Endothelial cell of umbilical vein (primary cell): Measurements from ENCODE around the gene SEPTIN5. TPM values are rescaled to one million over a fixed set of nuclear protein-coding genes. Genes with fewer than 3 reads are reported as not detected.

Experiments
- BruUV-seq: library from RNA; stranded (reverse); fragments of 400-500 nt; replicated peaks from 2 replicates; lab custom pipeline; 2021; lab: Mats Ljungman, UMichigan
- CTCF ChIA-PET: fragments of 300-600, 350-600 bp; sonication (Branson Sonifier 250); formaldehyde crosslinking; loops from one replicate; lab custom pipeline; 2021; ENCODE audit warnings: antibody characterized with exemption, inconsistent platforms; lab: Charles Lee
- POLR2A ChIA-PET: fragments of 300-600, 350-600 bp; sonication (Branson Sonifier 250); formaldehyde crosslinking; loops from one replicate; lab custom pipeline; 2021; ENCODE audit warnings: antibody characterized with exemption, inconsistent platforms; lab: Charles Lee
- DNase-seq: peaks from one replicate; pipeline ENCODE4 v3.0.0-alpha.2; 2011; ENCODE audit warnings: low read depth, low spot score
- FAIRE-seq: peaks from 2 replicates; lab custom pipeline; 2011; peaks lifted over from hg19 to GRCh38; lab: Jason Lieb, UNC
- H2AFZ ChIP-seq: 2 replicates; pipeline ENCODE4 v1.6.0; 2012; ENCODE audit warnings: low read depth, low read length, control low read depth, inconsistent platforms
- H3K27ac ChIP-seq: 2 replicates; pipeline ENCODE4 v1.5.1; 2011; ENCODE audit warnings: low read depth, mild to moderate bottlenecking, control low read depth, low read length, moderate library complexity; ENCODE audit not compliant: insufficient read depth
- H3K27me3 ChIP-seq, 2 experiments: 2 replicates each; pipeline versions ENCODE4 v1.6.0 to v1.6.1; 2011; ENCODE audit warnings: low read length in 2 of 2, mixed read lengths in 1 of 2; ENCODE audit not compliant: control insufficient read depth in 2 of 2, insufficient read depth in 2 of 2
- H3K36me3 ChIP-seq, 2 experiments: 2 replicates in 1 of 2; 3 replicates in 1 of 2; pipeline ENCODE4 v1.5.1; 2011; ENCODE audit warnings: low read length in 2 of 2, mild to moderate bottlenecking in 1 of 2, moderate library complexity in 1 of 2; ENCODE audit not compliant: control insufficient read depth in 2 of 2, insufficient read depth in 2 of 2; ENCODE audit errors: extremely low read depth in 1 of 2
- H3K4me1 ChIP-seq: 3 replicates; pipeline ENCODE4 v1.5.1; 2011; ENCODE audit warnings: mild to moderate bottlenecking, low read length; ENCODE audit not compliant: control insufficient read depth, insufficient read depth; ENCODE audit errors: extremely low read depth
- H3K4me2 ChIP-seq: 2 replicates; pipeline ENCODE4 v1.6.1; 2011; ENCODE audit warnings: low read length, control low read depth, mixed read lengths; ENCODE audit not compliant: insufficient read depth
- H3K4me3 ChIP-seq, 3 experiments: fragments of 200-600 bp in 1 of 3; sonication (generic), shearing (Covaris generic) in 1 of 3; replicated peaks in 1 of 3; 2 replicates each; pipeline ENCODE4 v1.5.1; 2011 to 2016; ENCODE audit warnings: control low read depth in 3 of 3, low read length in 3 of 3, mild to moderate bottlenecking in 2 of 3, inconsistent platforms in 1 of 3, low read depth in 1 of 3, moderate library complexity in 1 of 3; ENCODE audit not compliant: insufficient read depth in 1 of 3
- H3K79me2 ChIP-seq: 2 replicates; pipeline ENCODE4 v1.6.0; 2012; ENCODE audit warnings: low read length, inconsistent platforms; ENCODE audit not compliant: control insufficient read depth, insufficient read depth
- H3K9ac ChIP-seq: replicated peaks from 2 replicates; pipeline ENCODE3; 2011; ENCODE audit warnings: low read length, control low read depth; ENCODE audit not compliant: insufficient read depth; ENCODE audit errors: extremely low read depth
- H3K9me1 ChIP-seq: replicated peaks from 3 replicates; pipeline ENCODE4 v1.6.0; 2011; ENCODE audit warnings: mild to moderate bottlenecking, low read length; ENCODE audit not compliant: control insufficient read depth, insufficient read depth; ENCODE audit errors: extremely low read depth
- H3K9me3 ChIP-seq: replicated peaks from 2 replicates; pipeline ENCODE4 v1.5.1; 2012; ENCODE audit warnings: low read length, inconsistent platforms; ENCODE audit not compliant: control insufficient read depth, insufficient read depth
- H4K20me1 ChIP-seq: replicated peaks from 2 replicates; pipeline ENCODE3; 2011; ENCODE audit warnings: mild to moderate bottlenecking, low read length; ENCODE audit not compliant: control insufficient read depth, insufficient read depth; ENCODE audit errors: extremely low read depth
- CTCF ChIP-seq, 2 donors: IDR thresholded peaks; 1 replicate in 1 of 2; 2 replicates in 1 of 2; pipeline ENCODE4 v1.5.1; 2011; ENCODE audit warnings: low read length in 2 of 2, mild to moderate bottlenecking in 2 of 2, moderate library complexity in 2 of 2, control low read depth in 1 of 2, inconsistent platforms in 1 of 2, low read depth in 1 of 2; ENCODE audit not compliant: insufficient read depth in 1 of 2; ENCODE audit errors: extremely low read depth in 1 of 2
- FOS ChIP-seq: IDR thresholded peaks from 2 replicates; pipeline ENCODE4 v1.6.1; 2011; ENCODE audit warnings: mild to moderate bottlenecking, low read length, moderate library complexity, borderline replicate concordance; ENCODE audit not compliant: insufficient read depth
- GATA2 ChIP-seq: IDR thresholded peaks from 2 replicates; pipeline ENCODE4 v1.7.0; 2011; ENCODE audit warnings: low read depth, mild to moderate bottlenecking, moderate library complexity, mixed read lengths, low read length; ENCODE audit not compliant: insufficient read length, insufficient read depth
- MAX ChIP-seq: IDR thresholded peaks from 2 replicates; pipeline ENCODE4 v1.6.1; 2011; ENCODE audit not compliant: insufficient read depth, insufficient read length
- MYC ChIP-seq: IDR thresholded peaks from one replicate; pipeline ENCODE4 v1.6.1; 2011; ENCODE audit warnings: mild to moderate bottlenecking, low read depth, low read length
- dilution Hi-C: fragments of 300-500 bp; cut with MboI; formaldehyde crosslinking; loops from one replicate; pipeline ENCODE4 v1.15.0; 2019; ENCODE audit warnings: low sequenced_read_pairs; ENCODE audit not compliant: extremely low pct_ligation_motif_present
- intact Hi-C: fragments of 100-400 bp; cut with micrococcal nuclease; formaldehyde crosslinking; loops from one replicate; pipeline ENCODE4 v1.10.0; 2022
- polyA plus RNA-seq, 4 experiments: library from polyadenylated mRNA; depleted of rRNA in 3 of 4; stranded (reverse) in 3 of 4; unstranded in 1 of 4; fragments of >200 nt; gene quantifications; 2 replicates each; pipeline versions ENCODE4 v1.2.1 to v1.2.3, GENCODE V29; 2011 to 2012; ENCODE audit warnings: missing spikeins in 1 of 4
- total RNA-seq: library from RNA; stranded (reverse); gene quantifications from 2 replicates; pipeline ENCODE4 v1.2.3, GENCODE V29; 2021

Gene SEPTIN5
- total and polyA plus RNA-seq, 2 donors (not counting 3 experiments of a cell fraction or from before 2014, with no cell fraction given) = 31.1 to 35.8 TPM

GRCh38 chr22:19722178-19722981, 8.1 kb downstream of the SEPTIN5 start:
- TF ChIP-seq FOS (no peak), CTCF (IDR thresholded peaks at IDR 0.05; ENCODE audit: extremely low read depth in 1 of 2, insufficient read depth in 1 of 2, low read depth in 1 of 2, low read length in 2 of 2) (no peak), GATA2 (no peak), MAX (no peak), MYC (no peak)
- intact Hi-C loops = no loop called here
- CTCF ChIA-PET = no interaction called here
- peaks cover 0 to 2% of the 10 kb centered on the region in 2 experiments for H3K27me3 ChIP-seq
- DNase-seq (no peak), FAIRE-seq (no peak)
- no peak overlapping the region for H2AFZ ChIP-seq
- H3K27ac ChIP-seq = no peak overlapping the region
- dilution Hi-C loops = no loop called here
- no peaks in the 10 kb centered on the region for H3K79me2 ChIP-seq
- H3K36me3 ChIP-seq = peaks cover 0 to 14% of the 10 kb centered on the region in 2 experiments
- TSS peak; percentile 34 for BruUV-seq
- no peak overlapping the region for H3K4me3 ChIP-seq
- POLR2A ChIA-PET = no interaction called here
- peaks cover 9% of the 10 kb centered on the region for H3K4me1 ChIP-seq
- no peaks in the 10 kb centered on the region for H3K9me3 ChIP-seq
- H3K4me2 ChIP-seq = no peak overlapping the region
- no peaks in the 10 kb centered on the region for H4K20me1 ChIP-seq
- H3K9me1 ChIP-seq = no peaks in the 10 kb centered on the region
- H3K9ac ChIP-seq = no peak overlapping the region
